ENCODE data around the gene ARF5. TPM values are rescaled to one million over a fixed set of nuclear protein-coding genes. Genes with fewer than 3 reads are reported as not detected.

Gene ARF5
- total and polyA plus RNA-seq, 12 donors, result 84.8 to 185 (median 91.1) TPM

- ATAC-seq (no peak), DNase-seq (no peak)
- H3K27ac ChIP-seq, result no peak overlapping the region
- peaks cover 0 to 25% (median 8%) of the 10 kb centered on the region in 7 donors for H3K27me3 ChIP-seq
- no peaks in the 10 kb centered on the region for H3K36me3 ChIP-seq
- H3K4me1 ChIP-seq, result no peaks in the 10 kb centered on the region
- intact Hi-C loops (cut with DNase I), result no loop called here
- H3K9me3 ChIP-seq, result no peaks in the 10 kb centered on the region
- H3K4me3 ChIP-seq, result no peak overlapping the region
- TF ChIP-seq CTCF (IDR thresholded peaks at IDR 0.05), result no peak
Observed at GRCh38 chr7:127638197-127638596, 50.0 kb downstream of the ARF5 start.

Other genes starting within 250 kb of the ARF5 start
- 10 to 100 TPM; 17.5 to 35.8 (median 25.4) TPM for gene ZNF800, start 195.7 kb upstream of the ARF5 start, total RNA-seq
- 1 to 10 TPM; 3.4 to 7.0 TPM for gene ZNF800, start 195.7 kb upstream of the ARF5 start, polyA plus RNA-seq
- 1 to 10 TPM; 5.7 to 8.9 (median 7.1) TPM for gene GCC1, start 2.8 kb upstream of the ARF5 start, total RNA-seq
- gene GCC1, start 2.8 kb upstream of the ARF5 start, polyA plus RNA-seq, result 1 to 10 TPM; 1.8 to 5.3 TPM
- gene FSCN3, start 5.3 kb downstream of the ARF5 start, total RNA-seq, result under 1 TPM in 2 of 10 donors, not detected in 8; 0.71 to 0.79 TPM
- under 1 TPM; 0.13 to 0.88 TPM for gene FSCN3, start 5.3 kb downstream of the ARF5 start, polyA plus RNA-seq
- not detected for gene PAX4, start 29.7 kb downstream of the ARF5 start, total RNA-seq
- not detected for gene PAX4, start 29.7 kb downstream of the ARF5 start, polyA plus RNA-seq
- gene SND1, start 63.8 kb downstream of the ARF5 start, total RNA-seq, result 100 to 1,000 TPM in 1 of 10 donors, 10 to 100 TPM in 9; 66.8 to 104 (median 80.8) TPM
- gene SND1, start 63.8 kb downstream of the ARF5 start, polyA plus RNA-seq, result 100 to 1,000 TPM in 1 of 2 donors, 10 to 100 TPM in 1; 39.9 to 107 TPM

Data from heart right ventricle (tissue), 16 donors.